ENCODE results near the gene MRPS12. TPM values are rescaled to one million over a fixed set of nuclear protein-coding genes. Genes with fewer than 3 reads are reported as not detected.
"Not testable (repeated sequence)": the region's sequence is repeated elsewhere in the genome, so short reads cannot be mapped to it uniquely, and the experiment has no call there.

The MRPS12 gene
- total RNA-seq, 1 donor from 2014 or later: 47.5 TPM

GRCh38 chr19:38941466-38941865, 10.7 kb downstream of the MRPS12 start:
- not testable (repeated sequence) for DNase-seq

GRCh38 chr19:38941979-38942378, 11.2 kb downstream of the MRPS12 start:
- no peak for DNase-seq

- DNase-seq: no peak
These were observed 11.9 kb downstream of the MRPS12 start for GRCh38 chr19:38942471-38943181.

GRCh38 chr19:38944981-38945506, 14.3 kb downstream of the MRPS12 start:
- DNase-seq: no peak

GRCh38 chr19:38945562-38946228, 15.0 kb downstream of the MRPS12 start:
- no peak for DNase-seq

GRCh38 chr19:38946229-38947010, 15.7 kb downstream of the MRPS12 start:
- DNase-seq: no peak

GRCh38 chr19:38949580-38950367, 19.0 kb downstream of the MRPS12 start:
- DNase-seq: peak; percentile 87

GRCh38 chr19:38951187-38951586, 20.4 kb downstream of the MRPS12 start:
- no peak for DNase-seq

- peak; percentile 72 for DNase-seq
These were observed 21.8 kb downstream of the MRPS12 start for GRCh38 chr19:38952395-38953165.

- no peak for DNase-seq
These were observed 22.9 kb downstream of the MRPS12 start for GRCh38 chr19:38953677-38954076.

- no peak for DNase-seq
These were observed 25.5 kb downstream of the MRPS12 start for GRCh38 chr19:38956264-38956663.

GRCh38 chr19:38958301-38958700, 27.6 kb downstream of the MRPS12 start:
- DNase-seq: no peak

GRCh38 chr19:38959618-38960017, 28.9 kb downstream of the MRPS12 start:
- DNase-seq: no peak

- no peak for DNase-seq
These were observed 34.0 kb downstream of the MRPS12 start for GRCh38 chr19:38964738-38965137.

GRCh38 chr19:38966149-38966548, 35.4 kb downstream of the MRPS12 start:
- not testable (repeated sequence) for DNase-seq

- DNase-seq: no peak
These were observed 40.2 kb downstream of the MRPS12 start for GRCh38 chr19:38970664-38971532.

GRCh38 chr19:38971672-38972071, 40.9 kb downstream of the MRPS12 start:
- no peak for DNase-seq

- peak; percentile 11 for DNase-seq
These were observed 44.0 kb downstream of the MRPS12 start for GRCh38 chr19:38974624-38975213.

GRCh38 chr19:38975214-38975860, 44.6 kb downstream of the MRPS12 start, which contains the start of gene FBXO17:
Gene FBXO17 (minus strand): TSS chr19:38975742. CDS start chr19:38950319, 25,423 bp downstream.
- DNase-seq: peak; percentile 55
